ENCODE measurements around the gene UPF3A.

GRCh38 chr13:114231886-114232285 lies 49.5 kb upstream of the UPF3A start:
- TF ChIP-seq CTCF (IDR thresholded peaks at IDR 0.05) (no peak), POLR2A (IDR thresholded peaks at IDR 0.05) (no peak)
